GM18507 (cell line): ENCODE measurements around the gene ARNT2.

ENCODE experiments used
- DNase-seq: peaks from one replicate; pipeline ENCODE4 v3.0.0; 2011; ENCODE audit warnings: low read depth; ENCODE audit not compliant: insufficient read length; ENCODE audit errors: extremely low spot score
- FAIRE-seq: peaks from 2 replicates; lab custom pipeline; 2011; peaks lifted over from hg19 to GRCh38; lab: Jason Lieb, UNC

The ARNT2 gene

DNA sequence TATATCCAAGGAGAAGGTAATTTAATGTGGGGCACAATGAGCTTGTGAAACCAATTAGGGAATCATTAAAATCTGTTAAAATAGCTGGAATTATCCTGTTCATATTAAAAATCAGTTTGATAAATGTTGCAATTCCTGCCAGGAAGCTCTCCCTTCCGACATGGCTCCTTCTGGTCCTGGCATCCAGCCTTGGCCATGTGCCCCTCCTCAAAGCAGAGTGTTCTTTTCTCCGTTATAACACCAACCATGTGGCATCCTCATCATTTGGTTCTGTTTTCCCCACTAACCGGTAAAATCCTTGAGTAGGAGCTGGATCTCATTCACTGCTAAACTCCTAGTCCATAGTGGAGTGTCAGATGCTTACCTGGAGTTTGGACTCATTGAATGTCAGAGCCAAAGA lies 127.2 kb downstream of the ARNT2 start:
- FAIRE-seq = no peak

DNA sequence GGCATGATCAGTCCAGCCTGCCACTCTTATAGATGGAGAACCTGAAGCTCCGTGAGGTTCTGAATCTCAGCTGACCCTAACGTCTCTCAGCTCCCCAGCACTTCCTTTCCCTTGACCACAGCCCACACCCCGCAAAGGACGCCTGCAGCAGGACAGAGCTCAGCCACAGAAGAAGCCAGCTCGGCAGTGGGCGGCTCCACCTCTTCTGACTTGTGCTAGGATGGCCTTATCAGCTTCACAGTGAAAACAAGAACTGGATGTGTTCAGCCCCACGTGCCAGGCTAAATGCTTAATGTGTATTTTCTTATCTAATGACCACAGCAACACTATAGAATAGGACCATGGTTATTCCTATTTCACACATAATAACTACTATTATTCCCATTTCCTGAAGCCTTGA lies 127.6 kb downstream of the ARNT2 start:
- DNase-seq (no peak), FAIRE-seq (no peak)

More for the DNA sequence above, 127.2 kb downstream of the ARNT2 start:
- no peak for DNase-seq

DNA sequence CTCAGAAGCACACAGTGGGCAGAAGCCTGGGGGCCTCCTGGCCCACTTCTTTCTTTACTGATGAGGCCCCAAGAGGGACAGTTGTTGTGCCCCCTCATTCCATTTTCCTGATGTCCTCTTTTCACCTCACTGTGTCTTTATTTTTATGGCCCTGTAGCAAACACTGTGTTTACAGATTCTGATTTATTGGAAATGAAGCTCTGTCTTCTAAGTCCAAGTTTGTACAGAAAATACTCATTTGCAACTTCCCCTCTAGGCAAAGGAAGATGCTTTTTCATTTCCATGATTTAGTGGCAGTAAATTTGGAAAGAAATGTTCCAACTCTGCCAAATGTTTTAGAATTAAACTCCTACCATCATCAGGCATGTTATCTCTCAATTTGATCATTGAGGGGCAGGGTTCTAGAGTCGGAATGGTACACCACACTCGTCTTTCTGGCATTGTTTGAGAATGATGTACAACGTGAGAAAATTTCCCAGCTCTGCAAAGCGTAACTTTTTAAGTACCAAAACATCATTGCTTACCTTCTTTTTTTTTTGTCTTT lies 129.7 kb downstream of the ARNT2 start:
- no peak for FAIRE-seq
- DNase-seq = no peak

DNA sequence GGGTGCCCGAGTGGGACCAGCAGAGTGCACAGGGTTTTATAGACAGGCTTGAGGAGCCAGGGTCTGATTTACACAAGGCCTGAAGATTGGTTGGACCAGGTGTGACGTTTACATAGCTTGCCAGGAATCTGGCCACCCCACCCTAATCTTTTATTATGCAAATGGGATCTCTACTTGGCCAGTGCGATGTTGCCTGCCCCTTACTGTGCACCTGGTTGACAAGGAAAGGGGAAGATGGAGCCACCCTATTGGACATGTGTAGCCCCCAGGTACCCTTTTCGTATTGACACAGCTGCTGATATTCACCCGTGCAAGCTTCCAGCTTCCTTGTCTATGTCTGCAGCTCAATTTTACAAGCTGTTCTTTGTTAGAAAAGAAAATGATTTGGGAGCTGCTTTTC lies 132.0 kb downstream of the ARNT2 start:
- no peak for DNase-seq

DNA sequence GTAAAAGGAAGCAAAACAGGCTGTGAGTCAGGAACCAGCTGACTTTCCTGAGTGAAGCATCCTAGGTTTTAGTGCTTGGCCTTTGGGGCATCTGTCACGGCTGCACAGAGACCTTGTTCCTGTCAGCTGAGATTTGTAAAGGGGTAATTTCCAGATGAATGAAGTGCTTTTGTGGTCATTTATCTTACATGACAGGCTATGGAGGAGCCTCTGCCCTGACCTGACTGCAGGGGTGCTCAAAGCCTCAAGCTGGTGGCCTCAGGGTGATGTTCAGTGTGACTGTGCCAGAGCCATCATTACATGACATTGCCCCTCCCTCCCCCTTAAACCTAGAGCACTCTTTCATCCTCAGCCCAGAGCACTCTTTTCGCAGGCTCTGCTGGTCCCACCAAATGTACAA lies 132.5 kb downstream of the ARNT2 start:
- no peak for DNase-seq
- FAIRE-seq = no peak

More for the DNA sequence above, 132.0 kb downstream of the ARNT2 start:
- no peak for FAIRE-seq

DNA sequence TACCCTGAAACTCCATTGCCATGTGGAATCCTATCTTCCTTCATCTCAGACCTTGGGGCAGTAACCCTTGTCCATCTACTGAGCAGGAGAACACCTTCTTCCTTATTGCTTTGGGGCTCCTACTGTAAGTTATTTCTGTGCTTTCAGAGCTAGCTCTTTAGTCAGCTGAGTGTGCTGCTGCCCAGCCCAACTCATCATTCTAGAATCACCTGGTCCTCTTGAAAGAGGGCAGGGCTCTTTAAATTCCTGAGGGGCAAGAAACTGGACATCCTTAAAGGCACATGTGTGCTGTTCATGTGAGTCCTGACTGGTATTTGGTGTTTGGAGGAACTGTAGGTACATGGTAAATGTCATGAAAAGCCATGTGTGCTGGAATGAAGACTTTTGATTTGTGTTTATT lies 140.9 kb downstream of the ARNT2 start:
- FAIRE-seq (no peak), DNase-seq (no peak)

DNA sequence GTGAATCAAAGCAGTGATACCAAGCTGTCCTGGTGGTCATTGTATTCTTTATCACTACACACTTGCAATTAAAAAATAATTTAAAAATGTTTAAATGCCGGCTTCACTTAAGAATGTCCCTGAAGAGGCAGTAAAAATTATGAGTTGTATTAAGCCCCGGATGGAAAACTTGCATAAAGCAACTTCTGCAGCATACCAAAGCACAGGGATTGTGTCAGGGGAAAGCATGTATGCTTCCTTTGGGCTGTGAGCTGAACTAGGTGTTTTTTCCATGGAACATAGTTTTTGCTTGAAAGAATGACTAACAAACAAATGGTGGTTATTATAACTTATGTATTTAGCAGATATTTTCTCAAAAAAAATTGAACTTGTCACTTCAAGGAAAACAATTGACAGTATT lies 143.1 kb downstream of the ARNT2 start:
- FAIRE-seq (no peak), DNase-seq (no peak)

DNA sequence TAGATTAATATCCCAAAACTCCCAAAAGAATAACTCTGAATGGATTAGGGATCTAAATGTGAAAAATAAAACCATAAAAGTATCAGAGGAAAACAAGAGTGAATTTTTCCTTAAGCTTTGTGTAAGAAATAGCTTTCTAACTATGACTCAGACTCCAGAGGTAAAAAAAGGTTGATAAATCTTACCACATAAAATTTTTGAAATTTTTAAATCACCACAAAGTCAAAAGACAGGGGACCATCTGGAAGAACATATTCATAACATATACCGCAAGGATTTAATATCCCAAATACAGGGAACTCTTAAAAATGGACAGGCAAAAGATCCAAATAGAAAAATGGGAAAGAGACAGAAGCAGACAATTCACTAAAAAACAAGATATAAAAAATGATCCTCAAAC lies 145.0 kb downstream of the ARNT2 start:
- no peak for DNase-seq
- no peak for FAIRE-seq

DNA sequence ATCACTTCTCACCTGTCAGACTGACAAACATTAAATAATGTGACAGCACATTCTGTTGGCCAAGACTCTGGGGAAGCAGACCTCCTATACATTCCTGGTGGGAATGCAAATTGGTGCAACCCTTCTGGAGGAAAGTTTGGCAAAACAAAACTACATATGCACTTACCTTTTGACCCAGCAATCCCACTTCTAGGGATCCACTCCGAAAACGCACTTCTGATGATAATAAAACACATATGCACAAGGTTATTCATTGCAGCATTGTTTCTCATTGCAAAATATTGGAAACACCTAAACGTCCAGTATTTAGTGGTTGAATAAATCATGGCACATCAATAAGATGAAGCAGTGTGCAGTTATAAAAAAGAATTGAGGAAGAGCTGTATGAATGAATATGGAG lies 145.5 kb downstream of the ARNT2 start:
- FAIRE-seq = no peak
- no peak for DNase-seq

DNA sequence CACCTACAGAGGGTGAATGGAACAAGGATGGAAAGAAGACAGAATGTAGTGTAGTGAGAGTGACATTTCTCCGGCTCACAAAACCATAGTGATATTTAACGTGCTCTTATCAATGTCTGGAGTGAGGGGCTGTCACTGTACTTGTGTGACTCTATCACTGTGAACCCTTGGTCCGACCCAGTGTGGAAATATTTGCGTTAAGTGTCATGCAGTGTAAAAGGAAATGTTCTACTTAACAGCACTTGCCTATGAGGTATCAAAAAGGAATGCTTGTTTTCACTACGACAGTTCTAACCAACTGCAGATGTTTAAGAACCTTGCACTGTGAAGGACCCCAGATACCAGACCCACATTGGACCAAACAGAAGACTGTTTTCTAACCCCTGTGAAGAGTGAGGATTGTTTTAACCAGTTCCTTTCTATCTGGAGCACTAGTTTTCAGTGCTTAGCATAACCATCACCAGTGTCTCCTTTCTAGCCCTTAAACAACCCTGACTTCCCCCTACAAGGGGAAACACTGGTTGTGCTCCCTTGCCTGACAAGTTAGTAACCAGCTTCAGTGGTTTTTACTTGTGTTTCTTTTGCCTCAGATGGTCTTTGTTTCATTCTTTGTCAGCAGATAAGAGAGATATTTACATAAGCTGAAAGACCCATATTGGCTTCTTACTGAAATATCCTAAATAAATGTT lies 146.2 kb downstream of the ARNT2 start:
- DNase-seq = no peak
- FAIRE-seq = no peak

DNA sequence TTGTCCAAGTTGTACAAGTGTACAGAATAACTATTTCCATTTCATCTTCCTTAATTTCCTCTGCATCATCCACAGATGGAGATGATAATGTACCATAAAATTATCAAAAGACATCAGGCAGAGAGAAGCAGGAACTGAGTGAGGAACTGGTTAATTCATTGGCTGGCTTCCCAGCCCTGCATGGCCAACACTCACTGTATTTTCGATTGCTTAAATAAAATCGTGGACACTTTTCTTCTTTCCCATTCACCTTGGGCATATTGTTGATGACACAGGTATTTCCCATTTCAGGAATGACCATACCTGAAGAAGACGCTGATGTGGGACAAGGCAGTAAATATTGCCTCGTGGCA lies 146.7 kb downstream of the ARNT2 start:
- DNase-seq (no peak), FAIRE-seq (no peak)

DNA sequence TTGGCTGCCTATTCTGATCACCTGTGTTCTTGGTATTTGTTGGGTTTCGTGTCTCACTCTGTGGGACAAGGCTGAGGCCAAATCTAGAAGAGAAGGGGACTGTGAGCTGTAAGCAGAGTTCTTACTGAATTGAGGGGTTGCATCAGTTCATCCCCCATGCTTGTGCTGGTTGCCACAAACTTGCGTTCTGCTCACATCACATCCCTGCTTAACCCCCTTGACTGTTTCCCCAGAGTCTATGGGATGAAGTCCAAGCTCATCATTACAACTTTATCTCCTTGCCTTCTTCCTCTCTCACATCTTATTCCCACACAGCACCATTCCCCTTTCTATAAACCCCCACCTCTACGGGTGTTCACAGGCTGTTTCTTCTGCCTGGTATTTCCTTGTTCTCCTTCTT lies 147.2 kb downstream of the ARNT2 start:
- FAIRE-seq (no peak), DNase-seq (no peak)

DNA sequence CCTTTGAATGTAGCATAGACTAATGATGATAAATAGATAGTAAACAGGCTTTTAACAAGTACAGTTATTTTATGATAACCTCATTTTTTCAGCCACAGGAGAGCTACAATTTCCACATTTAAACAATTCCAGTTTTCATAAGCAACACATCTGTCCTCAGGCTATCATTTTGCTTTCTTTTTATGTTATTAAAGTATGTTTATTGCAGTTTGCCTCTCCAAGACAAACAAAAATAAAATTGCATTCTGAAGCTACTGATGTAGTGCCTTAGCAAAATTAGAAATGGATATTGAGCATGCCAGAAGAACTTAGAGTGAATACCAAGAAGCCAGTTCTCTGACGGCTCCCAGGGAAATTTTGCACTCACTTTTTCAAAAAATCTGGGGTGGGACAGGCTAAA lies 150.4 kb downstream of the ARNT2 start:
- DNase-seq (no peak), FAIRE-seq (no peak)

DNA sequence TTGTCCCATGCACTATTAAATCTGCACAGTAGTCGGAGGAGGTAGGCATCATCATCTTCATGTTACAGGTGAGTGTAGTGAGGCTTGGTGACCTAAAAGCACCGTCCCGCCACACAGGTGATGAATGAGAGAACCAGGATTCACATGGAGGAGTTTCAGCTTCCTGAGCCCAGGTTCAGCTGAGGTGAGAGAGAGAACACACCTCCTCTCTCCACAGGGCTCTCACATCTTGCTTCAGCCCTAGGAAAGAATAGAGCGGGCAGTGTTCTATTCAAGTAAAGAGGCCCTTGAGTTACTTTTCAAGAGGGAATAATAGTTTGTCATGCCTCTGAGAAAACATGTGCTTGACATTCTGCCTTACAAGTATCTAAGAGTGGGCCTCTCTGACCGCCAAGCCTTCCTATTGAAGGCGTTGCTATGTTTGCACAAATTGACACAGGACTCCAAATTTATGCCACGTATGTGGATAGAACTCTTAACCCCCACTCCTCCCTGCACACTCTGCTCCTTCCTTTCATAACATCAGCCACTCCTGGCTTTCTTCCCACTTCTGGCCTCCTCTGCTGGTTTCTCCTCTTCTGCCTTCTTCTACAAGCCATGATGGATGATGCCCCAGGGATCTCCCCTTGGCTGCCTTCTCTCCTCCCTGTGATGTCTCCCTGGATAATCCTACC lies 152.6 kb downstream of the ARNT2 start:
- DNase-seq (no peak), FAIRE-seq (no peak)

DNA sequence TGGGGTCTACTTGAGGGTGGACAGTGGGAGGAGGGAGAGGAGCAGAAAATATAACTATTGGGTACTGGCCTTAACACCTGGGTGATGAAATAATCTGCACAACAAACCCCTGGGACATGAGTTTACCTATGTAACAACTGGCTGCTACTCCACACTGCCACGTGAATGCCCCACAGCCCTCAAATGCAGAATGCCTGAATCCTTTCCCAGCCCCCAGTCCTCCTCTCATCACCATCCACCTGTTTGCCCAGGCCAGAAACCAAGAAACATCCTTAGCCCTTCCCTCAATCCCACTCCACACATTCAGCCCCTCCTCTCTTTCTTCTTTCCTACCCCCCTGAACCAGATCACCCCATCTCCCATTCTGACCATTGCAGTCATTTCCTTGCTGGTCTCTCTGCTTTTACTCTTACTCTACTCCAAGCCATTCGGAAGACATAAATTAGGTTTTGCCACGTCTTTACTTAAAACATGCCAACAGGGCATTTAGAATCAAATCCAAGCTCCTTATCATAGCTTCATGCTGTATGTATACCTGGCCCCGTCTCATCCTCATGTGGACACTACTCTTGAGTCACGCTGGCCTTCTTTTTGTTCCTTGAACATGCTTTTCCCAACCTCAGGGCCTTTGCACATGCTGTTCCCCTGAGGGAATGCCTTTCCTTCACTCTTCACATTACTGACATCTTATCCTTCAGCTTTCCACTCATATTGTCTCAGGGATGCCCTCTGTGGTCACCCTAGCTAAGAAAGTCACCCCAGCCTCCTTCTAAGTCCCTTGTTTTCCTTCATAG lies 153.5 kb downstream of the ARNT2 start:
- DNase-seq (no peak), FAIRE-seq (no peak)

DNA sequence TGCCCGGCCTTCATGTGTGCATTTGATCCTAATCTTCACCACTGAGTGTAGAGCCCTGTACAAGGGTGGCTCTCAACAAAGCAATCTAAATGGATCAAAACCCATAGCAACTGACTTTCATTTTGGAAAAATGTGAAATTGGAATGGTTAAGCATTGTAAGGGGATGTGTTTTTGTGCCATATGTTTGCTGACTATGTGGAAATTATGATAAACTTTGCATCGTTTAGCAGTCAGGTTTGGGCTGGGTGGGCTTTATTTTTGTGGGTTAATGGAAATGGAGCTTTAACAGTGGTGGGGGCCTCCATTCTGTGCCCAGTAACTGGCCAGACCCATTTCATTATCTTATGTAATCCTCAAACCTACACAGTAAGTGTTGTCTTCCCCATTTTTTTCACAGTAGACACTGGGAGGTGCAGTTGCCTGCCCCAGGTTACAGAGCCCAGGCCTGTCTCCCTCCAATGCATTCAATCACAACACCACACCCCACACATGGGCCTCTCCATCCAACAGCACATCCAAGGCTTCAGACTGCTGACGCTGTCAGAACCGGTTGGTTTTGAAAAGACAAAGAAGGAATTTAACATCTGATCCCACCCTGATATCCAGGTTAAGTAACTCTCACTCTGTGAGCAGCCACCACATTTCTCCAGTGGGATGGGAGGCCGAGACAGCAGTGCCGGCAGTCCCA lies 154.6 kb downstream of the ARNT2 start:
- no peak for FAIRE-seq
- no peak for DNase-seq

DNA sequence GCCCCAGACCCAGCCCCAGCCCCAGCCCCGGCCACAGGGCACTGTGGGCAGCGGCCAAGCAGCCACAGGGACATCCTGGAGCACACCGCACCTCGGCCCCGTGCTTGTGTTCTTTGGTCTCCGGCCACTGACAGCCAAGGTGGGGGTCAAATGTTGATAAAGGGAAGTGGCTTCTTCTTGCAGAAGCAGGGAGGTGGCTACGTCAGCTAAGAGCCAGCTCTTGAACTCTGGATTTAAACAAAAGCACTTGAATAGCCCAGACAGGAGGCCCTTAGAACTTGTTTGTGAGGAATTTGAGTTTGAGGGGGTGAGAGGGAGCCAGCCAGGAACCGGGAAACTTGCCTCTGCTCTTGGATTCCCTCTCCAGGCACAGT lies 155.1 kb downstream of the ARNT2 start:
- DNase-seq (no peak), FAIRE-seq (no peak)

DNA sequence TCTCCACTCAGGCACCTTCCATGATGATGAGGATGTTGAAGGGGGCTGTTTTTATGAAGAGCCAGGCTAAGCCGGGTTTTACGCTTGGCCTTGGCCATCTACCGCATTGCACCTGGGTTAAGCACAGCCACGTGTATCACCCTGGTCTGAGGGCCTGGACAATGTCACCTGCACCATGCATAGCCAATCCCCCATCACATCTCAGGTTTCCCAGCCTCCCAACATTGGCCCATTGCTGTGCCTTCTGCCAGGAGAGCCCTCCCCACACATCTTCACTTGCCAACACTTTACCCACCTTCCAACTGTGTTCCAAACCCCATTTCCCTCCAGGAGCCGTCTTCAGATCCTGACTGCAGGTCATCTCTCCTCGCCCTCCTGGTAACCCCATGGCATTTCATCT lies 155.6 kb downstream of the ARNT2 start:
- FAIRE-seq = no peak

DNA sequence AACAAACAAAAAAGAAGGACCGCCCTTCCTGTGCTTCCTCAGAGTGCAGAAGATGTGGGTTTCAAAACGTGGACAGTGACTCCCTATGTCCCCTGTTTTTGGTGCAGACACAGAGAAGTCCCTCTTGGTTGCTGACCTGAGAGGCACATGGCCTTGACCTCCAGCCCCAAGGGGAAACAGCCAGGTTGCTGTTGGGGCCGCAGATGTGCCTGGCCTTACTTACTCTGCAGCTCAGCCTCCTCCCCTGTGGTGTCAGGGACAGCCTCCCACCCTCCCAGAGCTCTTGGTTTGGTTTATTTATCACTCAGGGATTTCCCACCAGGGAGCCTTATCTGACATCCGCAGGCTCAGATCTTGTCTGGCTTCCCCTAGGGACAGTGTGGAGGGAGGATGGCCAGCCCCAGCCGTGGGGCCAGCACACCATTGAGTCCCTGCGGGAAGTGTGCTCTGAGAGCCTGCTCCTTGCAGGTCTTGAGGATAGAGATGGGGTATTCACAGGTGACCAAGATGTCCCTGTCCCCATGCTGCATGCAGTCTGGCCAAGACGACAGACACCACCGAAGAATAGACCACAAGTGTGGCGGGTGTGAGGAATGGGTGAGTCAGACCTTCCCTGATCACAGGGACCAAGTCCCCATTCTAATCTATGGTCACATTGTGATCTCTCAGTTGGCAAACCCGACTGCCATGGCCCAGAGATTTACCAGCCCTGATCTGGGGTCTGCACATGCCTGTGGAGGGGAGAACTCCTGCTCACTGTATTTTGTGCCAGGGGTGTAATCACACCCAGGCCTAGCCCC lies 156.6 kb downstream of the ARNT2 start:
- FAIRE-seq (no peak), DNase-seq (no peak)

More for the DNA sequence above, 155.6 kb downstream of the ARNT2 start:
- no peak for DNase-seq
